Peyer's patch (tissue), 4 donors: ENCODE results near the gene SFN. TPM values are rescaled to one million over a fixed set of nuclear protein-coding genes. Genes with fewer than 3 reads are reported as not detected.
"Not testable (repeated sequence)": the region's sequence is repeated elsewhere in the genome, so short reads cannot be mapped to it uniquely, and the experiment has no call there.

Experiments
- DNase-seq, 3 donors: peaks; one replicate each; pipeline ENCODE4 v3.0.0-alpha.2; 2017 to 2019
- H3K27ac ChIP-seq, 4 donors: fragments of 200-600 bp; sonication (generic); one replicate each; pipeline ENCODE4 v1.5.1; 2016 to 2019
- H3K27me3 ChIP-seq, 2 donors: fragments of 200-600 bp; sonication (generic); one replicate each; pipeline ENCODE4 v1.5.1; 2019
- H3K36me3 ChIP-seq, 3 donors: fragments of 200-600 bp; sonication (generic); one replicate each; pipeline ENCODE4 v1.5.1; 2016 to 2019
- H3K4me1 ChIP-seq, 4 donors: fragments of 200-600 bp; sonication (generic); one replicate each; pipeline ENCODE4 v1.5.1; 2016 to 2019
- H3K4me3 ChIP-seq, 4 donors: fragments of 200-600 bp; sonication (generic); 1 replicate in 3 of 4; 2 replicates in 1 of 4; pipeline ENCODE4 v1.5.1; 2016 to 2019; ENCODE audit warnings: mild to moderate bottlenecking in 1 of 4
- H3K9me3 ChIP-seq, 4 donors: fragments of 200-600 bp; sonication (generic); one replicate each; pipeline ENCODE4 v1.5.1; 2016 to 2019; ENCODE audit warnings: mild to moderate bottlenecking in 1 of 4
- CTCF ChIP-seq, 6 experiments: fragments of 450-650 bp in 4 of 6; fragments of 200-600 bp in 2 of 6; sonication (generic) in 1 of 6; IDR thresholded peaks; one replicate each; pipeline ENCODE4 v1.5.1; 2017 to 2019; ENCODE audit warnings: antibody characterized with exemption in 6 of 6, mild to moderate bottlenecking in 3 of 6, moderate library complexity in 1 of 6
- POLR2A ChIP-seq, 2 donors: fragments of 450-650 bp; IDR thresholded peaks; one replicate each; pipeline ENCODE4 v1.5.1; 2017; ENCODE audit warnings: antibody characterized with exemption in 2 of 2, mild to moderate bottlenecking in 2 of 2, moderate library complexity in 2 of 2
- total RNA-seq, 4 donors: library from RNA; depleted of rRNA; stranded (reverse); fragments of >200 nt; gene quantifications; one replicate each; pipeline ENCODE4 v1.1.0, GENCODE V29; 2016

Gene SFN
- total RNA-seq, 4 donors from 2014 or later: 19.8 to 66.6 (median 44.6) TPM

- Histone ChIP-seq H3K36me3 (no peaks in the 10 kb centered on the region), H3K27me3 (no peaks in the 10 kb centered on the region), H3K4me1 (peaks cover 0 to 22% (median 13%) of the 10 kb centered on the region in 4 donors), H3K9me3 (no peaks in the 10 kb centered on the region), H3K27ac (peak overlapping the region in 1 of 4 donors; percentile 97), H3K4me3 (no peak overlapping the region)
- DNase-seq: no peak
- no peak for TF ChIP-seq CTCF (IDR thresholded peaks at IDR 0.05)
- no peak for TF ChIP-seq POLR2A (IDR thresholded peaks at IDR 0.05)
These were observed 1.0 kb upstream of the SFN start for GRCh38 chr1:26861889-26862378.

- Histone ChIP-seq H3K36me3 (no peaks in the 10 kb centered on the region), H3K27me3 (no peaks in the 10 kb centered on the region), H3K4me3 (peak overlapping the region; percentile 68 to 81 (median 76)), H3K9me3 (no peaks in the 10 kb centered on the region), H3K27ac (peak overlapping the region; percentile 94 to 98 (median 96)), H3K4me1 (peaks cover 0 to 22% (median 13%) of the 10 kb centered on the region in 4 donors)
- peak in 1 of 3 donors; percentile 60 for DNase-seq
- no peak for TF ChIP-seq CTCF (IDR thresholded peaks at IDR 0.05)
- TF ChIP-seq POLR2A (IDR thresholded peaks at IDR 0.05): no peak
These were observed 732 bp downstream of the SFN start for GRCh38 chr1:26863685-26864077.

- H3K4me3 ChIP-seq: peak overlapping the region; percentile 68 to 81 (median 76)
- peaks cover 0 to 22% (median 13%) of the 10 kb centered on the region in 4 donors for H3K4me1 ChIP-seq
- no peaks in the 10 kb centered on the region for H3K36me3 ChIP-seq
- no peaks in the 10 kb centered on the region for H3K27me3 ChIP-seq
- TF ChIP-seq CTCF (IDR thresholded peaks at IDR 0.05) (peak in 3 of 6 experiments; percentile 2 to 25 (median 17)), POLR2A (IDR thresholded peaks at IDR 0.05) (peak; percentile 84 to 96)
- DNase-seq: peak; percentile 95 to 99 (median 98)
- H3K27ac ChIP-seq: peak overlapping the region; percentile 94 to 98 (median 96)
- H3K9me3 ChIP-seq: no peaks in the 10 kb centered on the region
These were observed 1.9 kb downstream of the SFN start for GRCh38 chr1:26864610-26865480.

- H3K27me3 ChIP-seq, DNase-seq, H3K36me3 ChIP-seq, H3K27ac ChIP-seq, H3K4me3 ChIP-seq, H3K9me3 ChIP-seq: not testable (repeated sequence)
- H3K4me1 ChIP-seq: peaks cover 0 to 13% (median 0%) of the 10 kb centered on the region in 4 donors
These were observed 10.1 kb downstream of the SFN start for GRCh38 chr1:26873097-26873496.

- no peak for DNase-seq
- peaks cover 0 to 18% (median 0%) of the 10 kb centered on the region in 4 donors for H3K4me1 ChIP-seq
- no peaks in the 10 kb centered on the region for H3K9me3 ChIP-seq
- no peak overlapping the region for H3K27ac ChIP-seq
- H3K36me3 ChIP-seq: peaks cover 0 to 23% (median 0%) of the 10 kb centered on the region in 3 donors
- no peak overlapping the region for H3K4me3 ChIP-seq
- no peaks in the 10 kb centered on the region for H3K27me3 ChIP-seq
- TF ChIP-seq CTCF (IDR thresholded peaks at IDR 0.05) (no peak), POLR2A (IDR thresholded peaks at IDR 0.05) (no peak)
These were observed 11.9 kb downstream of the SFN start for GRCh38 chr1:26874896-26875295.

- H3K9me3 ChIP-seq: no peaks in the 10 kb centered on the region
- H3K4me1 ChIP-seq: peaks cover 0 to 18% (median 0%) of the 10 kb centered on the region in 4 donors
- no peak overlapping the region for H3K4me3 ChIP-seq
- peaks cover 0 to 47% (median 0%) of the 10 kb centered on the region in 3 donors for H3K36me3 ChIP-seq
- no peak overlapping the region for H3K27ac ChIP-seq
- TF ChIP-seq POLR2A (IDR thresholded peaks at IDR 0.05) (no peak), CTCF (IDR thresholded peaks at IDR 0.05) (no peak)
- H3K27me3 ChIP-seq: no peaks in the 10 kb centered on the region
- no peak for DNase-seq
These were observed 14.4 kb downstream of the SFN start for GRCh38 chr1:26877326-26877725.
